Liver (tissue), 3 donors: ENCODE measurements around the gene CCNY.

Experiments used
- ATF3 ChIP-seq: IDR thresholded peaks from 2 replicates; pipeline ENCODE4 v1.6.1; 2016; ENCODE audit warnings: antibody characterized with exemption
- CTCF ChIP-seq: fragments of 150-350 bp; IDR thresholded peaks from 2 replicates; pipeline ENCODE4 v1.5.1; 2017; ENCODE audit warnings: improper control_type of control experiment, low read depth, low read length; ENCODE audit not compliant: missing input control
- FOXA1 ChIP-seq: IDR thresholded peaks from 2 replicates; pipeline ENCODE4 v1.6.1; 2016; ENCODE audit warnings: antibody characterized with exemption
- GABPA ChIP-seq, 2 donors: IDR thresholded peaks in 1 of 2; conservative IDR thresholded peaks in 1 of 2; 2 replicates each; pipeline ENCODE4 v1.6.1; 2016; ENCODE audit warnings: antibody characterized with exemption in 2 of 2, mild to moderate bottlenecking in 1 of 2, moderate library complexity in 1 of 2
- JUND ChIP-seq, 2 donors: IDR thresholded peaks; 2 replicates each; pipeline ENCODE4 v1.6.1; 2016; ENCODE audit warnings: antibody characterized with exemption in 2 of 2
- MAX ChIP-seq: IDR thresholded peaks from 2 replicates; pipeline ENCODE4 v1.6.1; 2016; ENCODE audit warnings: antibody characterized with exemption
- RAD21 ChIP-seq, 2 donors: IDR thresholded peaks; 2 replicates each; pipeline ENCODE4 v1.6.1; 2016; ENCODE audit warnings: antibody characterized with exemption in 2 of 2, mild to moderate bottlenecking in 2 of 2
- RXRA ChIP-seq, 2 donors: IDR thresholded peaks; 2 replicates each; pipeline ENCODE4 v1.6.1; 2017 to 2018; ENCODE audit warnings: antibody characterized with exemption in 2 of 2, mild to moderate bottlenecking in 1 of 2
- SP1 ChIP-seq: IDR thresholded peaks from 2 replicates; pipeline ENCODE4 v1.6.1; 2018; ENCODE audit warnings: antibody characterized with exemption, mild to moderate bottlenecking
- TAF1 ChIP-seq: conservative IDR thresholded peaks from 2 replicates; pipeline ENCODE4 v1.6.1; 2016; ENCODE audit warnings: antibody characterized with exemption, mild to moderate bottlenecking
- YY1 ChIP-seq: IDR thresholded peaks from 2 replicates; pipeline ENCODE4 v1.6.1; 2016; ENCODE audit warnings: antibody characterized with exemption, mild to moderate bottlenecking
- donor health status: healthy.
- donor health status: healthy.

GRCh38 chr10:35355971-35356724 lies 19.8 kb downstream of the CCNY start:
- TF ChIP-seq CTCF (no peak), MAX (no peak), FOXA1 (no peak), GABPA (IDR thresholded peaks at IDR 0.05 in 1 of 2, conservative IDR thresholded peaks at IDR 0.05 in 1 of 2) (no peak), ATF3 (no peak), RAD21 (IDR thresholded peaks at IDR 0.05) (no peak), TAF1 (no peak), SP1 (no peak), YY1 (no peak), JUND (IDR thresholded peaks at IDR 0.05) (no peak), RXRA (IDR thresholded peaks at IDR 0.05) (no peak)
